Ishikawa (cell line): Measurements from ENCODE around the gene SNCAIP.

ENCODE experiments used
- CEBPB ChIP-seq: IDR thresholded peaks from 2 replicates; pipeline ENCODE4 v1.6.1; 2012
- EP300 ChIP-seq: IDR thresholded peaks from 2 replicates; pipeline ENCODE4 v1.6.1; 2012; ENCODE audit warnings: borderline replicate concordance
- FOXM1 ChIP-seq: IDR thresholded peaks from 2 replicates; pipeline ENCODE4 v1.6.1; 2012; ENCODE audit warnings: low read depth, borderline replicate concordance
- RAD21 ChIP-seq: IDR thresholded peaks from 2 replicates; pipeline ENCODE4 v1.6.1; 2012; ENCODE audit warnings: low read depth
- TAF1 ChIP-seq: IDR thresholded peaks from 2 replicates; pipeline ENCODE4 v1.6.1; 2012; ENCODE audit warnings: low read depth, mild to moderate bottlenecking
- TCF12 ChIP-seq: IDR thresholded peaks from 2 replicates; pipeline ENCODE4 v1.6.1; 2012; ENCODE audit warnings: low read depth
- TF ChIP-seq, protein P1 (sequence below): IDR thresholded peaks from 2 replicates; pipeline ENCODE4 v1.6.1; 2012; ENCODE audit warnings: low read depth, mild to moderate bottlenecking

DNA sequence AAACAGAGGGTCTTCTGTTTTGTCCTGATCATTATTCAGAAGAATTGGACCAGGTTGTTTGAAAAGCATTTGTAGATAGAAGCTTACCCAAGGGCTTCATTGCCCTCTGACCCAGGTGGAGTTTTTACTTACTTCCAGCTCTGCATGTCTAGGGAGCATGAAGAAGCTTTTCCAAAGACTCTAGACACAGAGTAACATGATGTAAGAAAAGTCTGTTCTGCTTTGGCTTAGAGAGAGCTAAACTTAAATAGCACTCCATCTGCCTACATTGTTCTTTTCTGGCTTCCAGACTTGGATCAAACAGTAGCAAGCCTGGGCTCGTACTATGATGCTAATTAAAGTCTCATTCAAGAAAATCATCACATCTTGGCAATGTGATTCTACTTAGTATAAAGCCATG, 112.1 kb downstream of the SNCAIP start:
- no peak for TF ChIP-seq EP300
- no peak for TF ChIP-seq TAF1
- no peak for TF ChIP-seq CEBPB
- TF ChIP-seq, protein P1, sequence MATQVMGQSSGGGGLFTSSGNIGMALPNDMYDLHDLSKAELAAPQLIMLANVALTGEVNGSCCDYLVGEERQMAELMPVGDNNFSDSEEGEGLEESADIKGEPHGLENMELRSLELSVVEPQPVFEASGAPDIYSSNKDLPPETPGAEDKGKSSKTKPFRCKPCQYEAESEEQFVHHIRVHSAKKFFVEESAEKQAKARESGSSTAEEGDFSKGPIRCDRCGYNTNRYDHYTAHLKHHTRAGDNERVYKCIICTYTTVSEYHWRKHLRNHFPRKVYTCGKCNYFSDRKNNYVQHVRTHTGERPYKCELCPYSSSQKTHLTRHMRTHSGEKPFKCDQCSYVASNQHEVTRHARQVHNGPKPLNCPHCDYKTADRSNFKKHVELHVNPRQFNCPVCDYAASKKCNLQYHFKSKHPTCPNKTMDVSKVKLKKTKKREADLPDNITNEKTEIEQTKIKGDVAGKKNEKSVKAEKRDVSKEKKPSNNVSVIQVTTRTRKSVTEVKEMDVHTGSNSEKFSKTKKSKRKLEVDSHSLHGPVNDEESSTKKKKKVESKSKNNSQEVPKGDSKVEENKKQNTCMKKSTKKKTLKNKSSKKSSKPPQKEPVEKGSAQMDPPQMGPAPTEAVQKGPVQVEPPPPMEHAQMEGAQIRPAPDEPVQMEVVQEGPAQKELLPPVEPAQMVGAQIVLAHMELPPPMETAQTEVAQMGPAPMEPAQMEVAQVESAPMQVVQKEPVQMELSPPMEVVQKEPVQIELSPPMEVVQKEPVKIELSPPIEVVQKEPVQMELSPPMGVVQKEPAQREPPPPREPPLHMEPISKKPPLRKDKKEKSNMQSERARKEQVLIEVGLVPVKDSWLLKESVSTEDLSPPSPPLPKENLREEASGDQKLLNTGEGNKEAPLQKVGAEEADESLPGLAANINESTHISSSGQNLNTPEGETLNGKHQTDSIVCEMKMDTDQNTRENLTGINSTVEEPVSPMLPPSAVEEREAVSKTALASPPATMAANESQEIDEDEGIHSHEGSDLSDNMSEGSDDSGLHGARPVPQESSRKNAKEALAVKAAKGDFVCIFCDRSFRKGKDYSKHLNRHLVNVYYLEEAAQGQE, result no peak
- TF ChIP-seq TCF12, result no peak
- no peak for TF ChIP-seq FOXM1
- no peak for TF ChIP-seq RAD21
